RWPE1 (cell line): ENCODE data around the gene SND1.

Experiments
- CTCF ChIA-PET: fragments of 350-600 bp; sonication (Branson Sonifier 250); formaldehyde crosslinking; extraction: SDS; loops from one replicate; lab custom pipeline; 2021; lab: Yijun Ruan, JAX
- POLR2A ChIA-PET: fragments of 400-600 bp; formaldehyde crosslinking; extraction: SDS; loops from one replicate; lab custom pipeline; 2020; ENCODE audit warnings: antibody characterized with exemption; ENCODE audit not compliant: low non-redundant PET; lab: Yijun Ruan, JAX
- DNase-seq: peaks from one replicate; pipeline ENCODE4 v3.0.0; 2012; ENCODE audit warnings: low spot score
- H3K27ac ChIP-seq: fragments of 450-650 bp; 2 replicates; pipeline ENCODE4 v1.5.1; 2017
- CTCF ChIP-seq: fragments of 450-650 bp; conservative IDR thresholded peaks from 2 replicates; pipeline ENCODE4 v1.5.1; 2017; ENCODE audit warnings: low read depth, mild to moderate bottlenecking

SND1 gene

GRCh38 chr7:127940381-127941160 lies 288.6 kb downstream of the SND1 start:
- ChIA-PET POLR2A (no interaction called here), CTCF (interaction anchor here (0.7 to 1.2 kb wide), 2 partner anchors 12 to 15 kb away, joined by 3 read pairs; no protein-coding TSS in a partner anchor)
- H3K27ac ChIP-seq: no peak overlapping the region
- no peak for TF ChIP-seq CTCF
- DNase-seq: no peak

- H3K27ac ChIP-seq: no peak overlapping the region
- DNase-seq: no peak
- ChIA-PET POLR2A (no interaction called here), CTCF (no interaction called here)
- TF ChIP-seq CTCF: no peak
Observed at GRCh38 chr7:127941476-127942210, 289.6 kb downstream of the SND1 start.

- no peak for DNase-seq
- no peak overlapping the region for H3K27ac ChIP-seq
- TF ChIP-seq CTCF: no peak
- ChIA-PET CTCF (no interaction called here), POLR2A (no interaction called here)
Observed at GRCh38 chr7:127943541-127944521, 291.8 kb downstream of the SND1 start.

GRCh38 chr7:127946111-127946510 lies 294.1 kb downstream of the SND1 start:
- H3K27ac ChIP-seq: no peak overlapping the region
- DNase-seq: no peak
- POLR2A ChIA-PET: no interaction called here
- CTCF ChIA-PET: no interaction called here
- no peak for TF ChIP-seq CTCF

- no peak for DNase-seq
- ChIA-PET POLR2A (no interaction called here), CTCF (no interaction called here)
- H3K27ac ChIP-seq: no peak overlapping the region
- TF ChIP-seq CTCF: no peak
Observed at GRCh38 chr7:127946847-127947246, 294.9 kb downstream of the SND1 start.

- no peak for TF ChIP-seq CTCF
- no peak overlapping the region for H3K27ac ChIP-seq
- ChIA-PET POLR2A (no interaction called here), CTCF (interaction anchor here (0.6 kb wide), 1 partner anchor 260 kb away, joined by 3 read pairs; no protein-coding TSS in a partner anchor)
- no peak for DNase-seq
Observed at GRCh38 chr7:127948312-127948711, 296.3 kb downstream of the SND1 start.
